PC-9 (cell line): ENCODE results near the gene HSCB. TPM values are rescaled to one million over a fixed set of nuclear protein-coding genes. Genes with fewer than 3 reads are reported as not detected.
"Not testable (repeated sequence)": the region's sequence is repeated elsewhere in the genome, so short reads cannot be mapped to it uniquely, and the experiment has no call there.

Experiments used
- BruUV-seq: library from RNA; stranded (reverse); fragments of 400-500 nt; replicated peaks from 2 replicates; lab custom pipeline; 2021; lab: Mats Ljungman, UMichigan
- CTCF ChIA-PET: fragments of 300-600 bp; sonication (Branson Sonifier 250); formaldehyde crosslinking; loops from one replicate; lab custom pipeline; 2022; ENCODE audit warnings: antibody characterized with exemption; lab: Charles Lee
- POLR2A ChIA-PET: fragments of 300-600 bp; sonication (Branson Sonifier 250); formaldehyde crosslinking; loops from one replicate; lab custom pipeline; 2022; ENCODE audit warnings: antibody characterized with exemption; ENCODE audit not compliant: unreplicated experiment; lab: Charles Lee
- DNase-seq, 2 experiments: peaks; one replicate each; pipeline versions ENCODE4 v3.0.0 to v3.0.0-alpha.2; 2015 to 2022; ENCODE audit warnings: mixed read lengths in 1 of 2
- H2AFZ ChIP-seq: fragments of 200-600 bp; sonication (generic); 2 replicates; pipeline ENCODE4 v1.8.1; 2017; ENCODE audit warnings: antibody characterized with exemption
- H3F3A ChIP-seq: fragments of 200-600 bp; sonication (generic); 2 replicates; pipeline ENCODE4 v1.8.1; 2017; ENCODE audit warnings: antibody characterized with exemption, mild to moderate bottlenecking, low read depth; ENCODE audit not compliant: insufficient read depth
- H3K27ac ChIP-seq: fragments of 200-600 bp; sonication (generic); 2 replicates; pipeline ENCODE4 v1.6.1; 2016; ENCODE audit warnings: mixed run types
- H3K27me3 ChIP-seq: fragments of 200-600 bp; sonication (generic); 2 replicates; pipeline ENCODE4 v1.6.1; 2016; ENCODE audit warnings: low read depth, mixed run types; ENCODE audit not compliant: insufficient read depth
- H3K36me3 ChIP-seq: fragments of 200-600 bp; sonication (generic); 2 replicates; pipeline ENCODE4 v1.6.1; 2016; ENCODE audit warnings: low read depth, mixed run types
- H3K4me1 ChIP-seq: fragments of 200-600 bp; sonication (generic); replicated peaks from 2 replicates; pipeline ENCODE4 v1.6.1; 2016; ENCODE audit warnings: mixed run types; ENCODE audit not compliant: insufficient read depth
- H3K4me2 ChIP-seq: fragments of 200-600 bp; sonication (generic); 2 replicates; pipeline ENCODE4 v1.6.1; 2017; ENCODE audit warnings: mixed run types
- H3K4me3 ChIP-seq: fragments of 200-600 bp; sonication (generic); 2 replicates; pipeline ENCODE4 v1.6.1; 2016; ENCODE audit warnings: mixed run types
- H3K79me2 ChIP-seq: fragments of 200-600 bp; sonication (generic); 2 replicates; pipeline ENCODE4 v1.6.1; 2017; ENCODE audit warnings: low read depth, mixed run types
- H3K9me2 ChIP-seq: fragments of 200-600 bp; sonication (generic); 2 replicates; pipeline ENCODE4 v1.8.1; 2017; ENCODE audit warnings: mild to moderate bottlenecking; ENCODE audit not compliant: insufficient read depth
- H3K9me3 ChIP-seq: fragments of 200-600 bp; sonication (generic); 2 replicates; pipeline ENCODE4 v1.8.1; 2016; ENCODE audit warnings: low read depth; ENCODE audit not compliant: insufficient read depth
- H4K20me1 ChIP-seq: fragments of 200-600 bp; sonication (generic); 2 replicates; pipeline ENCODE4 v1.8.1; 2017; ENCODE audit not compliant: insufficient read depth
- EZH2 ChIP-seq: fragments of 200-600 bp; sonication (generic); IDR thresholded peaks from 2 replicates; pipeline ENCODE4 v1.8.0; 2017; ENCODE audit warnings: antibody characterized with exemption, low read depth
- intact Hi-C: fragments of 100-400 bp; cut with micrococcal nuclease; formaldehyde crosslinking; loops from one replicate; pipeline ENCODE4 v1.10.0; 2022; ENCODE audit not compliant: unreplicated experiment
- total RNA-seq: library from RNA; stranded (reverse); gene quantifications from 2 replicates; pipeline ENCODE4 v1.2.3, GENCODE V29; 2021
- TF ChIP-seq, protein P1 (sequence below): fragments of 200-600 bp; sonication (generic); conservative IDR thresholded peaks from 2 replicates; pipeline ENCODE4 v1.6.1; 2017; ENCODE audit warnings: mixed run types, antibody characterized with exemption, mild to moderate bottlenecking, moderate library complexity

Gene HSCB
- total RNA-seq, 1 experiment from 2014 or later, result 8.3 TPM

GRCh38 chr22:28801845-28802594 is 60.2 kb downstream of the HSCB start:
- Histone ChIP-seq H3K9me3 (no peaks in the 10 kb centered on the region), H3K4me1 (peaks cover 35% of the 10 kb centered on the region), H2AFZ (no peak overlapping the region), H4K20me1 (peaks cover 15% of the 10 kb centered on the region), H3F3A (peaks cover 37% of the 10 kb centered on the region), H3K27ac (peak overlapping the region; percentile 99), H3K4me2 (peak overlapping the region; percentile 89), H3K4me3 (peak overlapping the region; percentile 99), H3K9me2 (no peaks in the 10 kb centered on the region), H3K79me2 (peaks cover 56% of the 10 kb centered on the region), H3K27me3 (no peaks in the 10 kb centered on the region), H3K36me3 (peaks cover 26% of the 10 kb centered on the region)
- TF ChIP-seq EZH2, result no peak
- TF ChIP-seq, protein P1, sequence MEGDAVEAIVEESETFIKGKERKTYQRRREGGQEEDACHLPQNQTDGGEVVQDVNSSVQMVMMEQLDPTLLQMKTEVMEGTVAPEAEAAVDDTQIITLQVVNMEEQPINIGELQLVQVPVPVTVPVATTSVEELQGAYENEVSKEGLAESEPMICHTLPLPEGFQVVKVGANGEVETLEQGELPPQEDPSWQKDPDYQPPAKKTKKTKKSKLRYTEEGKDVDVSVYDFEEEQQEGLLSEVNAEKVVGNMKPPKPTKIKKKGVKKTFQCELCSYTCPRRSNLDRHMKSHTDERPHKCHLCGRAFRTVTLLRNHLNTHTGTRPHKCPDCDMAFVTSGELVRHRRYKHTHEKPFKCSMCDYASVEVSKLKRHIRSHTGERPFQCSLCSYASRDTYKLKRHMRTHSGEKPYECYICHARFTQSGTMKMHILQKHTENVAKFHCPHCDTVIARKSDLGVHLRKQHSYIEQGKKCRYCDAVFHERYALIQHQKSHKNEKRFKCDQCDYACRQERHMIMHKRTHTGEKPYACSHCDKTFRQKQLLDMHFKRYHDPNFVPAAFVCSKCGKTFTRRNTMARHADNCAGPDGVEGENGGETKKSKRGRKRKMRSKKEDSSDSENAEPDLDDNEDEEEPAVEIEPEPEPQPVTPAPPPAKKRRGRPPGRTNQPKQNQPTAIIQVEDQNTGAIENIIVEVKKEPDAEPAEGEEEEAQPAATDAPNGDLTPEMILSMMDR, result no peak
- no peak for DNase-seq
- CTCF ChIA-PET, result no interaction called here
- intact Hi-C loops, result loop anchor here (2.0 kb wide), 1 partner anchor 17 kb away; no protein-coding TSS in a partner anchor
- POLR2A ChIA-PET, result interaction anchor here (0.6 kb wide), 1 partner anchor 995 kb away, joined by 7 read pairs; no protein-coding TSS in a partner anchor
- no TSS peak for BruUV-seq

- no peaks in the 10 kb centered on the region for H3K27me3 ChIP-seq
- H3K4me2 ChIP-seq, result peak overlapping the region; percentile 89
- BruUV-seq, result no TSS peak
- intact Hi-C loops, result no loop called here
- peak overlapping the region; percentile 99; the same call in 1 of the 2 replicates for H3K4me3 ChIP-seq
- no peak for DNase-seq
- H3K9me3 ChIP-seq, result no peaks in the 10 kb centered on the region
- H3K79me2 ChIP-seq, result peaks cover 50% of the 10 kb centered on the region
- H3K27ac ChIP-seq, result peak overlapping the region; percentile 99; the same call in 1 of the 2 replicates
- H3K9me2 ChIP-seq, result no peaks in the 10 kb centered on the region
- TF ChIP-seq, protein P1, result no peak; the same call in 1 of the 2 replicates
- no peak for TF ChIP-seq EZH2
- H3F3A ChIP-seq, result peaks cover 32% of the 10 kb centered on the region
- ChIA-PET CTCF (no interaction called here), POLR2A (interaction anchor here (0.5 to 0.6 kb wide), 2 partner anchors 14 to 994 kb away, joined by 7 read pairs; no protein-coding TSS in a partner anchor)
- H2AFZ ChIP-seq, result no peak overlapping the region
- H3K36me3 ChIP-seq, result peaks cover 21% of the 10 kb centered on the region
- peaks cover 29% of the 10 kb centered on the region for H3K4me1 ChIP-seq
- peaks cover 10% of the 10 kb centered on the region for H4K20me1 ChIP-seq
Observed at GRCh38 chr22:28802595-28803123, 60.8 kb downstream of the HSCB start.

DNA sequence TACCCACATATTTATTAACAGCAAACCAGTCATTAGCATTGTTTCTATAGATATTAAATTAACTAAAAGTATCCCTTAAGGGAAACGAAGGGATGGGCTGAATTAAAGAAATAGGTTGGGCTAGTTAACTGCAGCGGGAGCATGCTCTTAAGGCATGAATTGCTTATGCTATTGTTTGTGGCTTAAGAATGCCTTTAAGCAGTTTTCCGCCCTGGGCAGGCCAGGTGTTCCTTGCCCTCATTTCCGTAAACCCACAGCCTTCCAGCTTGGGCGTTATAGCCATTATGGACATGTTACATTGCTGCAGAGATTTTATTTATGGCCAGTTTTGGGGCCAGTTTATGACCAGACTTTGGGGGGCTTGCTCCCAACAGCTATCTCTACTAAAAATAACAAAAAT is 63.6 kb downstream of the HSCB start:
- H3K4me2 ChIP-seq, H3K36me3 ChIP-seq, H2AFZ ChIP-seq, H3K27ac ChIP-seq, H4K20me1 ChIP-seq, H3K4me3 ChIP-seq, DNase-seq, BruUV-seq, intact Hi-C loops, H3K9me3 ChIP-seq, H3K9me2 ChIP-seq, CTCF ChIA-PET, H3K27me3 ChIP-seq: not testable (repeated sequence)
- POLR2A ChIA-PET, result interaction anchor here (0.7 kb wide), 1 partner anchor 10 kb away, joined by 19 read pairs; no protein-coding TSS in a partner anchor
- Histone ChIP-seq H3F3A (peaks cover 12% of the 10 kb centered on the region), H3K79me2 (peaks cover 24% of the 10 kb centered on the region), H3K4me1 (peaks cover 18% of the 10 kb centered on the region)

Other genes with a start within 250 kb of the HSCB start
- gene TTC28, start 62.2 kb upstream of the HSCB start, total RNA-seq, result 6.7 and 8.5 TPM in 2 replicates
- gene CHEK2, start 219 bp upstream of the HSCB start, total RNA-seq, result 27.2 and 32.8 TPM in 2 replicates
- 11.4 and 12.3 TPM in 2 replicates for gene CCDC117, start 30.7 kb downstream of the HSCB start, total RNA-seq
- gene XBP1, start 58.5 kb downstream of the HSCB start, total RNA-seq, result 35.2 and 47.7 TPM in 2 replicates
- 5.2 TPM in 2 replicates for gene ZNRF3, start 141.5 kb downstream of the HSCB start, total RNA-seq